HS-5 (cell line): ENCODE measurements around the gene TLR3.
"Not testable (repeated sequence)": the region's sequence is repeated elsewhere in the genome, so short reads cannot be mapped to it uniquely, and the experiment has no call there.

Experiments used
- DNase-seq: peaks from one replicate; pipeline ENCODE4 v3.0.0-alpha.2; 2012; ENCODE audit warnings: low read depth

Gene TLR3

DNA sequence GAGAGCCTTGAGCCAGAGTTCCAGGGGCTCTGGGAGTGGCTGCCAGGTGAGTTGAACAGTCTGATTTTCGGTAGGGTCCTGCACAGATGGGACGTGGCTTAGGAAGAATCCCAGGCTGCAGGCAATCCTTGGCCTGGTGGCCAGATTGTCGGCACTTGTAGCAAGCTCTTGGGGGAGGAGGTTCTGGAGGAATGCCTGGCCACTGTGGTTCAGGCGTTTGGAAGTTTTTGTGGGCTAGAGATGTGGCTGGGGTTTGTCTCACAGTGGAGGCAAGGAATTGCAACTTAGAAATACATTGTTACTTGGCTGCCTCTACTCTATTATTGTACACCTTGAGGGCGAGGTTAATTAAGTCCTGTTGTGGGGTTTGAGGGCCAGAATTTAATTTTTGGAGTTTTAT lies 21.5 kb upstream of the TLR3 start:
- DNase-seq = not testable (repeated sequence)

DNA sequence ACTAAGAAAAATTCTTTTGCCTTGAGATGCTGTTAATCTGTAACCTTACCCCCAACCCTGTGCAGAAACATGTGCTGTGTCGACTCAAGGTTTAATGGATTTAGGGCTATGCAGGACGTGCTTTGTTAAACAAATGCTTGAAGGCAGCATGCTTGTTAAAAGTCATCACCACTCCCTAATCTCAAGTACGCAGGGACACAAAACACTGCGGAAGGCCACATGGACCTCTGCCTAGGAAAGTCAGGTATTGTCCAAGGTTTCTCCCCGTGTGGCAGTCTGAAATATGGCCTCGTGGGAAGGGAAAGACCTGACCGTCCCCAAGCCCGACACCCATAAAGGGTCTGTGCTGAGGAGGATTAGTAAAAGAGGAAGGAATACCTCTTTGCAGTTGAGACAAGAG lies 18.8 kb upstream of the TLR3 start:
- not testable (repeated sequence) for DNase-seq

DNA sequence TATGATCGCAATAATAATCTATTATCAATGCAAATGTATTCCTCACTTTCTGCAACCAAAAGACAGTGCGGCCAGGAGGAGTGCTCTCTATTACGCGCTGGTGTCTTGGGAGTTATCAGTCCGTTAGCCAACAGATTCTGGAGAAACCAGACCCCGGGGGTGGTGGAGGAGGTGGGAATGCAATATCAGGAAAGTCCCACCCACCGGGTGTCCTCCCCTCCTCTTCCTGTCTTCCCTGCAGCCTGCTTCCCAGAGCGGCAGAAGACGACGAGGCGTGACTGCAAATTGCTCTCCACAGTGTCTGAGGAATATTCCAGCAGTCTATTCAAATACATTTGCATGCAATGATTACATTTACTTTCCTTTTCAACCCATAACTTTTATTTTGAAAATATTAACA lies 17.9 kb upstream of the TLR3 start:
- no peak for DNase-seq

DNA sequence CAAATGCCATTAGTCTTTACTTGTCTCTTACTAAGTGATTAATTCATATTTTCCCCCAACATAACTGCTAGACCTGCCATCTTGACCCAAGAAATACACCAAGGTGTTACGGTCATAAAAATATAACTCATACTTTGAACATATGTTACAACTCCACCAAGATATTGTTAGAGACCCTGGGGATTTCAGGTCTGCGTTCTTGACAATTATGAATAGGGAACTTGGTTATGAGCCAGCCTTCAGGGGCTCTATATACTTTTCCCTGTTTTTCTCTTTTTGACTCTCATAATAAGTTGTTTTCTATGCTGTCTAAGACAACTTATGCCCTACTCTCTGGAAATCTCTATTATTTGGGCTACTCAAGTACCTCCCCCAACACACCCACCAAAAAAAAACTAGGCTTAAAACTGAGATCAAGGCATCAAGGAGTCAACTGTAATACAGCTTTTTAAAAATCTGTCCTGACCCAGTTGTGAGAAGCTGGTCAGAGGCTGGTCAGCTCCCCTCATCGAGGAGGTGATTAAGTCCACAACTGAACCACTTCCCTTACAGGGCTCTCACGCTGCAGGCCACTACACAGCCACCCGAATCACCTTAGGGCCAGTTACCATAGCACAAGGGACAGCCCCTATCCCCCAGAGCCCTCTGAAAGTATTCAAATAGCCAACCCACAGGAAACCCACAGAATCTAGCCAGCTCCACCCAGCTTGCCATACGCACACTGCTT lies 10.5 kb upstream of the TLR3 start:
- no peak for DNase-seq

DNA sequence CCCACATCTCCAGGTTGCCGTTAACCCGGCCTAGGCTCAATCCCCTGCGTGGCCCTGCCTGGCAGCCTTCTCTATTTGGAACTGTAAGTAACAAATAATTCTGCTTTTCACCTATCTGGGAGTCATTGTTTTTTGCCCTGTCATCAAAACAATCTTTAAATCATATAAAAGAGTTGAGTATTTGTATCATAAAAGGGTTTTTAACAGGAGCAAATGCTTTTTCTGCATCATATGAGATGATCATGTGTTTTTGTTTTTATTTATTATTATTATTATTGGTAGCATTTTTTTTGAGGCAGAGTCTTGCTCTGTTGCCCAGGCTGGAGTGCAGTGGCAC lies 10.0 kb upstream of the TLR3 start:
- no peak for DNase-seq

DNA sequence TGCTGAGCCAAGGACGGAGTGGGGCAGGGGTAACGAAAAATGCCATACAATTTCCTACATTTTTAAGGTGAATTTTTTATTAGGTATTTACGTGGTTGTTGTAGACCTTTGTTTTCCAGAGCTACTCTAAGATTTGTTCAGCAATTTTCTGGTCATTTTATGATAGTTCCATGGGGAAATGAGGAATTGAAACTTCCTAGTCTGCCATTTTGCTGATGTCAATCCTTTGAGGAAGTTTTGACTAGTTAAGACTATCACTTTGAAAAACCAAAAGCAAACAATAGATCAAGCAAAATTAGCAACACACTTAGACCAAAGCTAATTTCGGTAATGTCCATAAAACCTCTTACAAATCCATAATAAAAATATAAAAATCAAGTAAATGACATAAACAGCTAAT lies 7.0 kb upstream of the TLR3 start:
- DNase-seq = no peak

DNA sequence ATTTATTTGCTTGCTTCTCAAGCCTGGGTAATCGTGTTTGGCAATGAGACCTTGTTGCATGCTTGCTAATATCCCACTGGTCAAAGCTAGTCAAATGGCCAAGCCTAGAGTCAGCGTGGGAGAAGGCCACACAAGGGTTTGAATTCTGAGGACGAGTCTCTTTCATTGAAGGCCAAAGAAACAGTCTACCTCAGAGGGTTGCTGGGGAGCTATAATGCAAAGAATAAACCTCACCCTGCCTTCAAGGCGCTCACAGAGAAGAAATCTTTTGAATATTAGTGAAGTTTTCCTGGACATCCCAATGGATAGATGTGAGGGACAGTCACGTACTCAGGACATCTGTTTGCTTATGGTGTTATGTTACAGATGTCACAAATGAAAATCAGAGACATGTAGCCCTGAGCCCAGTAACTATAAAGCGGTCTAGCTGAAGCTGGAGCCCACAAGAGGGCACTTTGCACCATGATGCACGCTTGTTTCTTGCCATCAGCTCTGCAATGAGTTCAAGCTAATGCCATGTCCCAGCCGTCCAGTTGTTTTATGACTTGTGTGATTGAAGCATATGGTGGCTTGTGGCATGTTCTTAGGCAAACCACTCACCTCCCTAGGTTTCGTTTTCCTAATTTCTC lies 1.1 kb upstream of the TLR3 start:
- peak; percentile 22 for DNase-seq

DNA sequence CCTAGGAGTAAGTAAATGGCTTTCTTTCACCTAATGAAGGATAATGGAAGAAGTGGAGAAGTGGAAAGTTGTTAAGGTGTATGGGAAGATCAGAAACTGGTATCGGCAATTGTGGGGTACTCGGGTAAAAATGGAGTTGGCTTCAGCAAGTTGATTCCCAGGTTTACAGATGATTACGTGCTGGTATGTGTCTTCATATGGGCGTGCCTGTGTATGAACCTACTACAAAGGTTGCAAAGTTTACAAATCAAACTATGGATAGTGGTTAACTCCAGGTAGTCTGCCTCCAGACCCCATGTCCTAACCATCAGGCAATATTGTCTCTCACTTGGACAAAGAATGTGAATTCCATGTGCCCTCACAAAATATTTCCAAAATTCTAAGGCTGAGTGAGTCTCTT lies 773 bp downstream of the TLR3 start:
- no peak for DNase-seq

DNA sequence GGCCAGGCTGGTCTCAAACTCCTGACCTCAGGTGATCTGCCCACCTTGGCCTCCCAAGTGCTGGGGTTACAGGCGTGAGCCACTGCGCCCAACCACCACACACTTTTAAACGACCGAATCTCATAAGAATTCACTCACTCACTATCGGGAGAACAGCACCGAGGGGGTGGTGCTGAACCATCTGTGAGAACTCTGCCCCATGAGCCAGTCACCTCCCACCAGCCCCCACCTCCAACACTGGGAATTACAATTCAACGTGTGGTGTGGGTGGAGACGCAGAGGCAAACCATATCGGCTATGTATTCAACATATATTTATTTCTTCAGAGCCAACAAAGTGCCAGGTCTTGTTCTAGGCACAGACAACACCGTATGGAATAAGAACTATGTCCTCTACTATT lies 3.6 kb downstream of the TLR3 start:
- no peak for DNase-seq

DNA sequence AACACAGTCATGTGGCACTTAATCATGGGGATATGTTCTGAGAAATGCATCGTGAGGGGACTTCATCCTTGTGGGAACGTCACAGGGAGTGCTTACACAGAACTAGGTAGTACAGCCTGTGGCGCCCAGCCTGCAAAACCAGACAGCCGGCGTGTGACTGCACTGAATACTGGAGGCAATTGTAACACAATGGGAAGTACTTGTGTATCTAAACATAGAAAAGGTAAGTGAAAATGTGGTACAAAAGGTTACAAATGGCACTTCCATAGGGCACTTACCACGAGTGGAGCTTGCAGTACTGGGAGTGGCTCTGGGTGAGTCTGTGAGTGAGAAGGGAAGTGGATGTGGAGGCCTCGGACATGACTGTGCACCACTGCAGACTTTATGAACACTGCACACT lies 5.2 kb downstream of the TLR3 start:
- DNase-seq = no peak

DNA sequence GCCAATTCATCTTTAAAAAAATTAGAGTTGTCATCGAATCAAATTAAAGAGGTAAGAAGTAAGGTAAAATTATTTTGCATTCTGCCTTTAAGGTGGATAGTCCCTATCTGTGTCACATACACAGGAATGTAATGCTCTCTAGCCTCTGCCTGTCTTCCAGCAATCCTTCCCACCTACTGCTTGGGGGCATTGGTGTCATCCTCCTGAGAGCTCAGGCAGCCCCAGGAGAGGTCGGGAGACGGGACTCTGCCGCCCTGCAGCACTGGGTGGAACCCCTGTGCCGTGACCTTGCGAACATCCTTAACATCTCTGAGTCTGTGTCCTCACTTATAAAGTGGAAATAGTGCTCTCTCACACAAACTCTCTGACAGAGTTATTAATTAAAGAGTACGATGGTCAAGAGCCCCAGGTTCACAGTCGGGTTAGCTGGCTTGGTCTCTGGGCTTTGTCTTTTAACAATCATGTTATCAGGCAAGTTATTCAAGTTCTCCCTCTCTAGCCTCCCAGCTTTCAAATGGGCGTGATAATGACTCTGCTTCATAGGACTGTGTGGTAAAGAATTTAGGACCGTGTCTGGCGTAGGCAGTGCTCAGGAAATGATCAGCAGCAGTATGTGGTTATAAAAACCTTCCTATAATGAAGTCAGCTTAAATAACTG lies 10.2 kb downstream of the TLR3 start:
- no peak for DNase-seq

DNA sequence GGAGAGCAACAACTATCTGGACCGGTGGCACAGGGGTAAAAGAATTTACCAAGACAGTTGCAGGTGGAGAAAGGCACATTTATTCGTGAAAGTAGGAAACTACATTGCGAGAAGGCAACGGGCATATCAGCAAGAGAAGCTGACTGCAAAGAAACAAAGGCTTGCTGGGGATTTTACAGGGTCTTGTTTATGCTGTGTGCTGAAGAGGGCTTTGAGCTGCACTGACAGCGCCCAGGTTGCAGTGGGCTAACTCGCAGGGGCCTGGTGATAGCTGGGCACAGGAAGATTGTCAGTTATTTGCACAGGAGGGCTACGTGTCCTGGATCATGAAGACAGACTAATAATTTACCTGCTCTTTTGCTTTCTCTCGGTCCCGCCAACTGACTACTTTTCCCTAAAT lies 10.7 kb downstream of the TLR3 start:
- no peak for DNase-seq

DNA sequence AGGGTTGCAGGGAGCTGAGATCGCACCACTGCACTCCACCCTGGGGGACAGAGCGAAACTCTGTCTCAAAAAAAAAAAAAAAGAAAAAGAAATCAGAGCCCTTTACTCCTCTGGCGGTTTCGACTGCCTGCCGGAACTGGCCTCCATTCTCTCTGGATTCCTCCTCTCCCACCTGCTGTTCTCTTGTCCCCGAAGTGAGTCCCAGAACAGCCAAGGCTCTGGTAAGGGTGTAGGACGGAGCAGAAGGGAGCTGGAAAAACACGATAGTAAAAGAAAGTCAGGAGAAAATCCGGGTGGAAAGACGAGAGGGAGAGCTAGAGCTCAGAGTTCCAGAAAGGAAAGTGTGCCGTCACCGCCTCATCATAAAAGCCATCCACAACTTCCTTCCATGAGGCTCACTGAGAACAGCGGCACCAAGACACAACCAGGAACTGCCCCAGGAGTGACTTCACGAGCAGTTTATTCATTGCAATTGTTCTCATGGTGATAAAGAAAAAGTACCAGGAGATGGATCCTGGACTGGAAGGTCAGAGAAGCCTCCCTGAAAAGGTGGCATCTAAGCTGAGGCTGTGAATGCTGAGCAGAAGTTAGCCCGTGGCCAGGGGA lies 12.3 kb downstream of the TLR3 start:
- no peak for DNase-seq

DNA sequence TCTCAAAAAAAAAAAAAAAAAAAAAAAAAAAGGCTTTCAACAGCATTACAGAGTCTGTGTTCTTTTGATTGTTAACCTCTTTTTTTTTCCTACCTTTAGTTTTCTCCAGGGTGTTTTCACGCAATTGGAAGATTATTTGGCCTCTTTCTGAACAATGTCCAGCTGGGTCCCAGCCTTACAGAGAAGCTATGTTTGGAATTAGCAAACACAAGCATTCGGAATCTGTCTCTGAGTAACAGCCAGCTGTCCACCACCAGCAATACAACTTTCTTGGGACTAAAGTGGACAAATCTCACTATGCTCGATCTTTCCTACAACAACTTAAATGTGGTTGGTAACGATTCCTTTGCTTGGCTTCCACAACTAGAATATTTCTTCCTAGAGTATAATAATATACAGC lies 13.3 kb downstream of the TLR3 start:
- no peak for DNase-seq

DNA sequence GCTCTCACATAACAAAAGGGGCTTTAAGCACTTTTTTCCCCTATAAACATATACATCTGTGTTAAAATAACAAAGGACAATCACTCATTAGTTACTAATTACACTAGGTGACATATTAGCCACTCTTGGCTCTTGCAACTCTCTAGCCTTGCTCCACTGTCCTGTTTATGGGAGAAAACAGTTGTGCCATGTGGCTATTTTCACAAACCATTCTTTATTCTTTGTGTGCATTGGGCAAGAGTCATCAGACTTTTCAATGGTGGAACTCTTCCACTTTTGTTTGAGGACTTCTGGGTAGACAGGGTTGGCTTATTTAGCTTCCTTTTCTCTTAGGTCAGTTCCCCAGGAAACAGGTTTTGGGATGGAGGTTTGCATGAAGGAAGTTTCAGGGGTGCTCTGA lies 19.6 kb downstream of the TLR3 start:
- DNase-seq = no peak

DNA sequence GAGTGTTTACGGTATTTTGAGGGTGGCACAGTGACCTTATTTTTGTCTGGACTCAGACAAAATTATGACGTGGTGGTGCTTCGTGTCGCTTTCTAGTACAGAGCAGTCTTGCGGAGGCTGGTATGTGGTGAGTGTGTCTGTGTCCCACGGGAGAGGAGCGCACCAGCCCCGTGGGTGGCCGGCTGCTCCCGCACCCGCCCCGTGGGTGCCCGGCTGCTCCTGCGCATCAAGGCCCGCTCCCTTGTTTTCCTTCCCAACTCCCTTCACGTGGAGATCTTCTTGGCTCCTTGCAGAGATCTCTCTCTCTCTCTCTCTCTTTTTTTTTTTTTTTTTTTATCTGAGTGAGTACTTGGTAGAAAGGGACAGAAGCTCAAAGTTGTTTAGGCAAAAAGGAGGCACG lies 23.3 kb downstream of the TLR3 start:
- no peak for DNase-seq

DNA sequence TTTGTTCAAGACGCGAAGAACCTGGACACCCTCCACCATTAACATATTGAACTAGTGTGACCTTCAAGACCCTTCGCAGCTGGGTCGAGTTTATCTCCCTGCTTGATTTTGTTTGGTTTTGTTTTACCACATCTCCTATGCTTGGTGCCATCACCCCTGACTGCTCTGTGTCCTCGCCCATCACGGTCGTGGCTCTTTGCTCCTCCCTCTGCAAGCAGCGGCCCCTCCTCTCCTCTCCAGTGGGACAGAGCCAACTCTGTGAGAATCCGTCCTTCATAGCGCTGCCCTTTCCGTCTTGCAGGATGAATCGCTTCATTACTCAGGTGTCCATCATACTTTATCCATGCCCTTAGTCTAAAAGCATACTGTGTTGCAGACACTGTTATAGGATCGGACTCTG lies 26.4 kb downstream of the TLR3 start:
- no peak for DNase-seq

DNA sequence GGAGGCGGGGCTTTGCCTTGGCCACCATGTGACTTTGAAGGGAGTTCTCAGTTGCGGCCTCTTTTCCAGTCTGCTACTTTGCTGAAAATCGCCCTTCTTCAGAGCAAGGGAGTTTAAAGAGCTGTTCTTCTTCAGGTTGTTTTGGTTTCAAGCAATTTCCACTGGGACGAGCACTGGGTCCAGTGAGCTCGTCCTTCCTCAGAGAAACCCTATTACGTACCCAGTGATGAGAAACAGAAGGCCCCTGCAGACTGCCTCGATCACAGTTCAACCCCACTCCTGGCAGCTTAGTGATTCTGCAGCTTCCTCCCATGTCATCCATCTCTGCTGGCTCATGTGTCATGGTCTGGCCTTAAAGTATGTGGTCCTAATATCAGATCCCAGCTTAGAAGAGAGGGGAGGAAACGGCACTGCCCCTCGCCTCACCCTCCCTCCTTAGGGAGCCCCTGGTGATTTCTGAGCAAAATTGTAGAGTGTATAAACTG lies 27.8 kb downstream of the TLR3 start:
- no peak for DNase-seq

DNA sequence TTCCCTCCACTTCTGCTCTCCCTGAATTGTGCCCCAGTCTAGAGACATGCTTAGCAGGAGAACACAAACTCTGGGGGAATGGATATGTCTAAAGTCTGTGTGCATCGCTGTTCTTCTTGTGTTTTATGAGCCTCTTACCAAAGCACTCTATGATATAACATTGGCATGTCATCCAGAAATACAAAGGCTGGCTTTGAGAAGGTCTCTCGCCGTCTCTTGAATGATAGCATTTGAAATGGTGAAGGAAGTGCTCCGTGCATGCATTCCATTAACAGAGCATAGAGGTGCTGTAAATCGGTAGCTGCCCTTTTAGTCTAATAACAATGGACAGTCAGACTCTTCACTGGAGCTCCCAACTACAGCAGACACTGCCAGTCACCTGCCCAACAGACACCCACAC lies 28.4 kb downstream of the TLR3 start:
- DNase-seq = no peak

DNA sequence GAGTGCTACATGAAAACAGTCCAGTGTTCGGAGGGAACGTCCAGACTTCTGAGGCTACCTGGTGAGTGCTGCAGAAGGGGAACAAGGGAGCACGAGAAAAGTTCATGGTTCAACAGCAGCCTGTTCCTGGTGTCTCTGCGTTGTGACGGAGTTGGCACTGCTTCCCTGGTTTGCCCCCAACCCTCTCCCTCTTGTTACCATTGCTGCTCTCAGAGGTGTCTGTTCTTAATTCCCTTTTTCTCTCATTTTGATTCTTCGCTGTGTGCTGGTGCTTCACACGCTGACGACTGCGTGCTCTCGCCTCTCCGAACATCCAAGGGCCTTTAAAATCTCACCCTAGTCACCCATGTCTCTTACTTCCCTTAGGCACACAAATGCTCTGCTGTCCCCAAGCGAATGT lies 34.0 kb downstream of the TLR3 start:
- DNase-seq = no peak

DNA sequence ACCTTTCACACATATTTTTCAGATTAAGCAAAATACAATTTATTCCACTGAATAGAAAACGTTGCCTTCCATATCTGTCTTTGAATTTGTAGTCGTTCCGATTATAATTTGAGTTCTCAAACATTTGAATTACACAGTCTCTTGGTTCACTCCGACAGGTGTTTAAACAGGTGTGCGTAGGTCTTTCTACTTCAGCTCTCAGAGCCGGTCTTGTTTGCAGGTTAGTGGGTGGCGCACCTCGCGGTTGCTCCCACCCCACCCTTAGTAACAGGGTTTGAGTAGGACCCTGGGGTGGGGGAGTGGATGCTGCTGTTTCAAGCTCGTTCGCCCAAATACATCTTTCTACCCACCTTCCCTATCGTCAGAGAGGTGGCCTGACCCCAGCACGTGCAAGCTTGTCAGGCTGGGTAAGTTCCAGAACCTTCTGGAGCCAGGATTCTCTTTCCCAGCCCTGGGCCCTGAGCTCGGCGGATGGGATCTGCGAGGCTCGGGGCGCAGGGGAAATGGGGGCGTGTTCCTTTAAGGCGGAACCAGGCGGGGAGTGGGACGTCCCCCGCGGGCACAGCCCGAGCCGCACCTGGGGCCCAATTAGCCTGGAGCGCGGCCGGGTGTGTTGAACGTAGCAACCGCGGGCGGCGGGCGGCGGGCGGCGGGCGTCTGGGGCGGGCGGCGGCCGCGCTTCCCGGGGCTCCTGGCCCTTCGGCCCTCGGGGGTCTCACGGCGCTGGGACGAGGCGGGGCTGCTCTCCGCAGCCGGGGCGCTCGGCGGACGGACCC lies 35.3 kb downstream of the TLR3 start, which contains the start of gene FAM149A:
TSS of gene FAM149A (plus strand) at position 591 of the 776 bp plus-strand sequence.
- no peak for DNase-seq
